LoVo (cell line): ENCODE measurements around the gene KNDC1.

ENCODE experiments used
- DNase-seq: peaks from one replicate; pipeline ENCODE4 v3.0.0-alpha.2; 2016; ENCODE audit warnings: low spot score

The KNDC1 gene

DNA sequence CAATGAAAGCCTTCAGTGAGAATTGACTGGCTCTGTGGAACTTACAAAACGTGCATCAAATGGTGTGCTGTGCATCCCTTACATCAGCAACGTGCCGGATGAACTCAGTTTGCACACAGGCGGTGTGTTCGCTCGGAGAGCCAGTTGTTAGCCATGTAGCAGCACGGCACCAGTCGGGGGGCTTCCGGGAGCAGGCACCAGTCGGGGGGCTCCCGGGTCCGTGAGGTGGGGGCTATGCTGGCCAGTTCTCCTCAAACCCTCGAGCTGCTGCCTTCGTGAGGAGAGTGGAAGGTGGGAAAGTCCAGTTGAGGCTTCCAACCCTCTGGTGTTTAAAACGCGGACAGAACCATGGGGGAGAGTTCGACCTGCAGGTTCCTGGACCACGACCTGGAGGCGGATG, 35.1 kb downstream of the KNDC1 start:
- no peak for DNase-seq

DNA sequence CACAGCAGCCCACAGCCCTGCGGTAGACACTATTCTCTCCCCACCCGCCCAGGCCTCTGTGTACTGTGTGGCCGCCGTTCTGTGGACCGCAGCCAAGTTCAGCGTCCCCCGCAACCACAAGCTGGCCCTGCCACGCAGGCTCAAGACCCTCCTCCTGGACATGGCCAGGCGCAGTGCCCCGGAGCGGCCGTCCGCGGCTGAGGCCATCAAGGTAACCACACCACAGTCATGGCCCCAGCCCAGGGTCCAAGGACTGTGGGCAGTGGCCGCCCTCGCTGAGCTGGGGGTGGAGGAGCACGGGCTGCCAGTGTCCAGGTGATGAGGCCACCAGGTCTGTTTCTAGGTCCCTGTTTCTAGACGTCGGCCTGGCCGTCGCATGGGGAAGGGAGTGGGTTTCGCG, 35.6 kb downstream of the KNDC1 start:
- DNase-seq: no peak

DNA sequence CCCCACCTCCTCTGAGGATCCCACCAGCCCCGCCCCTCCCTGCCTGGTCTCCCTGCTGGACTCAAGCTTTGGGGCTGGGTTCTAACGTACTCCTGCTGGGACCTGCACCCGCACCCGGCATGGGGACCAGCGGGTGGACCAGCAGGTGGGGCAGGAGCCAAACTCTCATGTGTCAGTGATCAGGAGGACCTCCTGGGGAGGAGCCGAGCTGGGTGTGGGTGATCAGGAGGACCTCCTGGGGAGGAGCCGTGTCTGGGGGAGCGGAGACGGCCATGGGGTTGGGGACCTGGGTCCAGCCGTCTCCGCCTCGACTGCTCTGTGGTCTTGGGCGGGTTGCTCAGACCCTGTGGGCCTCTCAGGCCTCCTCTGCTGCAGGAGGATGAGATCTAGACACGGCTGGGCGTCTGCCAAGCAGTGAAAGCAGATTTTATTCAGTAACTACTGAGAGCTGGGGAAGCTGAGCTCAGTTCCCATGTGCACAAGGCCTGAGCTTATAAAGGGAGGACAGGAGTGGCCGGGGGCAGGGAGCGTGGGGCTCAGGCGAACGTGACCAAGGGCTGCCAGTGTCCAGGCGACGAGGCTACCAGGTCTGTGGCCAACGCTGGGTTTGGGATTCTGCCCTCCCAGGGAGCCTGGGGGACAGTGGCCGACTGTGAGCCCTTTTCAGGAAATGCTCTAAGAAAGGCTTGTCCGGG, 36.3 kb downstream of the KNDC1 start:
- DNase-seq: no peak

DNA sequence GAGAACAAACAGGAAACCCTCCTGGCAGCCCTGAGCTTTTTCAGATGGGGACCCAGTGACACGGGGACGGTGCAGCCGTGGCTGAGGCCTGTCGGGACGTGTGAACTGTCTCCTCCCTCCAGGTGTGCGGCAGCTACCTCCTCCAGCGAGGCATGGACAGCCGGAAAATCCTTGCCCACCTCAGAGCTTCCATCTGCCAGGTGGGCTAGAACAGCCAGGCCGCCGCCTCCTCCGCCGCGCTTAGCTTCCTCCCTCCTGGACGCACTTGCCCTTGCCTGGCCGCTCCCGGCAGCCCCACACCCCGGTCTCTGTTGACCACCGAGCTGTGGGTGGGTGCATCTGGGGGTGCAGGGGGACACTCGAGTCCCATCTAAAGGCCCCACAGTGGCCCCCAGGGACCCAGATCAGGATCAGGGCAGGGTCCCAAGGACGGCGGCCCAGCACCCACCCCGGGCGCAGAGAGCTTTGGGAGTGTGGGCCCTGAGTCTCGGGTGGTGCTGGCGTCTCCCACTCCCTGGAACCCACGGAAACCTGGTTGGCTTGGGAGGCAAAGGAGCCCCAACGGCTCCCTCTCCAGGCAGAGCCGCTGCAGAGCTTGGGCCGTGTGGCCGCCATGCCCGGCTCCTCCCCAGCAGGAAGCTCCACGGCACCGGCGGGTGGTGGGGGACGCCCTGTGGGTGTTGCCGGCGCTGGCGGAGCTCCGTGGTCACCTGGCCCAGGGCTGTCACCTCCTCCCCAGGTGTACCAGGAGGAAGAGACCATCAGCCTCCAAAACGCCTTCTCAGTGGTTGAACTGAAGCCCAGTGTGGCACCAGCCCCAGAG, 37.1 kb downstream of the KNDC1 start:
- no peak for DNase-seq

DNA sequence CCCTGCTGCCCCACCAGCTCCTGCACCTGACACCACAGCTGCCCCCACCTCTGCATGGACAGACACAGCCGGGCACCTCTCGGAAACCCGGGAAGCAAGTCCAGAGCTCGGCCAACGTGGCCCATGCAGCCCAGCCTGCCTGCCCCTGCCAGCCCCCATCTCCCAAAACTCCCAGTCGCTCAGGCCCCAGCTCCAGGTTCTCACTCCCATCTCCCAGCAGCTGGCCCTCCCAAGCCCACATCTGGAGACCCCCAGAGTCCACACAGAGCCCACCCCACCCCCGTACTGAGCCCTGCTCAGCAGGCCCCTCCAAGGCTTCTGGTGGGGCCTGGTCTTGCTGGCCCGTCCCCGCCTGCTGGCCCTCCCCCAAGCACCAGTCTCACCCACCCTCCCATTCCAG, 37.8 kb downstream of the KNDC1 start:
- no peak for DNase-seq

DNA sequence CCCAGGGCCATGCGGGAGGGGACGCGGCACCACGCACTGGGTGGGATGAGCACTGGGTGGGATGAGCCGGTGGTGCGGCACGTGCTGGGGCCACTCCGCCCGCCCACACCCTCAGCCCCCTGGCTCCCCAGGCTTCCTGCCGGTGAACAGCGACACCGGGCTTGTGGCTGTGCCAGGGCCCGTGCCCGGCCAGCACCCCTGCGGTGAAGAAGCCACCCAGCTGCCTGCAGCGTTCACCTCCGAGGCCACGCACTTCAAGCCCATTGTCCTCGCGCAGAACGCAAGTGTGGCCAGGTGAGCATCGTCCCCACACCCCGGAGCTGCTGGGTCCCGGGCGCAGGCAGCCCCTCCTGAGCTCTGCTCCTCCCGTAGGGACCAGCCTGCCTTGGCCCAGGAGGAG, 38.2 kb downstream of the KNDC1 start:
- DNase-seq: no peak

DNA sequence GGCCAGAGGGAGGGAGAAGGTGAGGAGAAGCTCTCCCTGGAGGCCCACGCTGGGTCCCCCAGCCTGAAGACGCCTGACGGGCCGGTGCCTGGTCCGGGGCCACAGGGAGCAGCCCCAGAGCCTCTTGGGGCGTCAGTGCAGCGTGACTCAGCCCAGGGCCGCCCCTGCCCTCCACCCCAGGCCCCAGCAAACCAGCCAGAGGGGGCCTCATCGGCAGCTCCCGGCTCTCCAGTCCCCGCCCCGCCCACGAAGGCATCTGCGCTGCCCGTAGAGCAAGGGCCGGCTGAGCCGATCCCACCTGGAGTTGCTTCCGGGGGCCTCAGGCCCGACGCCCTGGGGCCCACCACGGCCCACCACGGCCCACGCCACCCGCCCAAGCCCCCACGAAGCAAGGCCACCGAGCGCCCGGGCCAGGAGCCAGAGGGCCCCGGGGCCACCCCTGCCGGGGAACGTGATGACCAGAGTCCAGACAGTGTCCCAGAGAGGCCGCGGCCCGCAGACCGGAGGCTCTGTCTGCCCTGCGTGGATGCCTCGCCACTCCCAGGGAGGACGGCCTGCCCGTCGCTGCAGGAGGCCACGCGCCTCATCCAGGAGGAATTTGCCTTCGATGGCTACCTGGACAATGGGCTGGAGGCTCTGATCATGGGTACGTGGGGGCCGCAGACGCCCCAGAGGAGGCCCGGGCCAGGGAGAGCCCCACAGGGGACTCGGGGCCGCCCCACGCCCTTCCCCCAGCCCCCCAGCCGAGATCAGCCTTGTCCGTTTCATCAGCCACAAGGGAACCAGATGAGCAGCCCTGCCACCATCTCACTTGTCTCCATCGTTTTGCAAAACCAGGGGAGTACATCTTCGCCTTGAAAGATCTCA, 38.8 kb downstream of the KNDC1 start:
- no peak for DNase-seq

DNA sequence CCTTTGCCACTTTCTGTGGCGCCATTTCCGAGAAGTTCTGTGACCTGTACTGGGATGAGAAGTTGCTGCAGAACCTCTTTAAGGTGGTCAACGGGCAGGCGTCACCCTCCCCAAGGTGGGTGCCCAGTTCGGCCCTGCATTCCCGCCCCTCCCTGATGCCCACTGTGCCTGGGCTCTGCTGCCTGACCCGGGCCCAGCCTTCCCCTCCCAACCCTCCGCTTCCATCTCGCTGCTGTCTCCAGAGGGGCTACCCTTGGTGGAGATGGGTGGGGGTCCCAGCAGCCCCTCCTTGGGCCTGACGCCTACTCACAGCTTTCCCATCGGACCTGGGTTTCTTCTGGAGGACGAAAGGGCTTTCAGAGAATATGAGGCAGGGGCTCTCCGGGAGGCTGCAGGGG, 39.5 kb downstream of the KNDC1 start:
- DNase-seq: no peak

DNA sequence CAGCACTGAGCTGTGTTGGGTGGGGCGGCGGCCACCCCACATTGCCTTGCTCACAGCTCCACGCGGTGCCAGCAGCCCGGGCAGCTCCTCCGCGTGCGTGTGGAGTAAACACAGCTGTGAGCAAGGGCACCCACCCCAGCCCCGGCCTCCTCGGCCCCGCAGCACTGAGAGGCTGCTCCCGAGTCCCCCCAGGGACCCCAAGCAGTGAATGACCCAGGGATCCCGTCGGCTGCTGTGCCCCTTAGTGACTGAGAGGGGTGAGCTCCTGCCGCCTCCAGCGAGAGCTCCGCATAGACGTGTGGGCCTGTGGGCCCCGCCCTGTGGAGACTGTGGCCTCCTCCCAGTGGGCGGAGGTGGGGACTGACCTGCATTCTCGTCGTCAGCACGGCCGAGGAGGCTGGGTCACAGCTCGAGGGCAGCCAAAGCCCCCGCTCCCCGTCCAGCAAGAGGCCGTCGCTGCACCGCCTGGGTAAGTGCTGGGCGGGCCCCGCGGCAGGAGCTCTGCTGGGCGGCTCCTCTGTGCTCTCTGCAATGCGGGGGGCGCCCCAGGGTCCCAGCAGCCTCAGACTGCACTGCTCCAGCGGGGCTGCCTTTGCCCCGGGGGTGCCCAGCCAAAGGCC, 40.1 kb downstream of the KNDC1 start:
- DNase-seq: no peak

DNA sequence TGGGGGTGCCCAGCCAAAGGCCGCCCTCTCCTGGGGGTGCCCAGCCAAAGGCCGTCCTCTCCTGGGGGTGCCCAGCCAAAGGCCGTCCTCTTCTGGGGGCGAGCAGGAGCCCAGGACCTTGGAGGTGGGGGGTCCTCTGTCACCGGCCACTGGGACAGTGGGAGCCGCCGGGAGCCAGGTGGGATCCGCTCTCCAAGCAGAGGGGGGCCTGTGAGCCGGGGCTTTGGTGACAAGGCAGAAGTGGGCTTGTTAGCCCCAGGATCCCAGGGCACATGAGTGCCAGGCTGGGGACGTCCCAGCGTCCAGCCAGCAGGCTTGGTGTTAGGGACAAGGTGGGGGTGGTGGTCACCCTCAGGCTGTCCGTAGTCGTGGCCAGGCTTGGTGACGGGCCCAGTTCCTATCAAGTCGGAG, 40.6 kb downstream of the KNDC1 start:
- no peak for DNase-seq

DNA sequence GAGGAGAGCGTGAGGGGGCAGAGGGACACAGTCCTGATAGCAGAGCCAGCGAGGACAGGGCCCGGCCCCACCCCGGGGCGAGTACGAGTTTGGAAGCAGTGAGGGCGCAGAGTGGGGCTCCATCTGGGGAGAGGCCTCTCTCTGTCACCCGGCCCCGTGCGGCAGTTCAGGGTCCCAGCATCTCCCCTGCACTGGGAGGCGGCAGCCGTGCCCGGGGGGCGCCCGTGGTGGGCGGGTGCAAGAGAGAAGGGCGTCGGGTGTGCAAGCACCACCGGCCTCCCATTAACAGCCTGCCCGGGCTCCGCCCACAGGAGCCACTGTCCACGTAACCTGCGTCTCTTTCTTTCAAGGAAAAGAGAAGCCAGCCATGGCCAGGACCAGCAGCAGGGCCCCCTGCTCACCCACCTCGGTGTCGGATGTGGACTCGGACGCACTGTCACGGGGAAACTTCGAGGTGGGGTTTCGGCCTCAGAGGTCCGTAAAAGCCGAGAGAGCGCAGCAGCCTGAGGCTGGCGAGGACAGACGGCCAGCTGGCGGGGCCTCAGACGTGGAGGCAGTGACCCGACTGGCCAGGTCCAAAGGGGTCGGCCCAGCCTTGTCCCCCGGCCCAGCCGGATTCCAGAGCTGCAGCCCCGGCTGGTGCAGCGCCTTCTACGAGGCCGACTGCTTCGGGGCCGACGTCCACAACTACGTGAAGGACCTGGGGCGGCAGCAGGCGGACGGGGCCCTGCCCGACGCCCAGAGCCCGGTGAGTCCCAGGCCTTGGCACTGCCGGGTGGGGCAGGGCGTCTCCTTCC, 41.3 kb downstream of the KNDC1 start:
- DNase-seq: no peak

DNA sequence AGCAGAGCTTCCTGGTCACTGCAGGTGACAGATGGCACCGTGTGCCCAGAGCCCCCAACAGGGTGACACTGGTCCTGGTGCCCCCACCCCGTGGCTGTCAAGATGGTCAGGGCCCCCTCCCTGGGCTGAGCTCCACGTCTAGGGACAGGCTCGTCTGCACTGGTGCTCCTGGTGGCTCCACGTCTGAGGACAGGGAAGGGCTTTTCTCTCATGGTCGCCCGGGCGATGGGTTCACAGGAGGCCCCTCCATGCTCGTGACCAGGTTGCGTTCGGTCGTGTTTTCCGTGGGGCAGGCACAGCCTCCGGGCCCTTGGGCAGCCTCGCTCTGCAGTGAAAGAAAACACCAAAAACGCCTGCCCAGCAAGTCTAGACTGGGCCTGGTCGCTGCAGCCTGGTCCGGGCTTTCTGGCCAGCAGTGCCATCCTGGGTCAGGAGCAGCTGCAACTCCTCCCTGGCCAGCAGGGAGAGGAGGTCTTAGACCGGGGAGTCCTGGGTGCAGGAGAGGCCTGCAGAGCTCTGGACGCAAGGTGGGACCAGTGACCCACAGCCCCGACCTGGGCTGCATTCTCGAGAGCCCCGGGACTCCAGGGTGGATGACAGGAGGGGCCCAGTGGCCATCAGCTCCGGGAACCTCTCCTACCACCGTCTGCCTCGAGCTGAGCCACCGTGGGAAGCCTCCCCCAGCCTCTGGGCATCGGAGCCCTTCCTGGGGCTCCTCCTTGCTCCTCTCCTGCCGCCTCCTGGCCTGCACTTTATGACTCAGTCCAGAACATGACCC, 42.1 kb downstream of the KNDC1 start:
- DNase-seq: no peak

DNA sequence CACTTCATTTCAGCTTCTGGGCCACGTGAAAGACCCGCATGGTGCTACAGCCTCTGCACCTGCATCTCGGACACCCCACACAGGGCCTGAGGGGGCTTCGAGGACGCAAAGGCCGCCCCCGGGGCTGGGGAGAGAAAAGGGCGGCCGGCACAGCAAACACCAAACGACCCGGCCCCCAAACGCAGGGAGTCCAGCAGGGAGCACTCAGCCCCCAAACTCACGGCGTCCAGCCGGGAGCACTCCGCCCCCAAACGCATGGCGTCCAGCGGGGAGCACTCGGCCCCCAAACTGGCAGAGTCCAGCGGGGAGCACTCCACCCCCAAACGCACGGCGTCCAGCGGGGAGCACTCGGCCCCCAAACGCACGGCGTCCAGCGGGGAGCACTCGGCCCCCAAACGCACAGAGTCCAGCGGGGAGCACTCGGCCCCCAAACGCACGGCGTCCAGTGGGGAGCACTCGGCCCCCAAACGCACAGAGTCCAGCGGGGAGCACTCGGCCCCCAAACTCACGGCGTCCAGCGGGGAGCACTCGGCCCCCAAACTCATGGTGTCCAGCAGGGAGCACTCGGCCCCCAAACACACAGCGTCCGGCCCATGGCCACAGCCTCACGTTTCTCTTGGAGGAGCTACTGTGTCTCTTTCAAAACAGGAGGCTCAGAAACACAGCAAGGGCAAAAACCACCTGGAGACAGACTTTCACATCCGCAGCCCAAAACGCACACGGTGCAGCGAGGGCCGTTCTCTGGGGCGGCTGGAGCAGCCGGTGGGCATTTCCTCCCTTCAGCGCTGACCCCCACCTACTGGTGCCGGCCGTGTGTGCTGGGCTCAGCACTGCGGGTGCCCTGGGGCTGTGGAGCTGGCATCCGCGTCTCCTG, 43.0 kb downstream of the KNDC1 start:
- no peak for DNase-seq

DNA sequence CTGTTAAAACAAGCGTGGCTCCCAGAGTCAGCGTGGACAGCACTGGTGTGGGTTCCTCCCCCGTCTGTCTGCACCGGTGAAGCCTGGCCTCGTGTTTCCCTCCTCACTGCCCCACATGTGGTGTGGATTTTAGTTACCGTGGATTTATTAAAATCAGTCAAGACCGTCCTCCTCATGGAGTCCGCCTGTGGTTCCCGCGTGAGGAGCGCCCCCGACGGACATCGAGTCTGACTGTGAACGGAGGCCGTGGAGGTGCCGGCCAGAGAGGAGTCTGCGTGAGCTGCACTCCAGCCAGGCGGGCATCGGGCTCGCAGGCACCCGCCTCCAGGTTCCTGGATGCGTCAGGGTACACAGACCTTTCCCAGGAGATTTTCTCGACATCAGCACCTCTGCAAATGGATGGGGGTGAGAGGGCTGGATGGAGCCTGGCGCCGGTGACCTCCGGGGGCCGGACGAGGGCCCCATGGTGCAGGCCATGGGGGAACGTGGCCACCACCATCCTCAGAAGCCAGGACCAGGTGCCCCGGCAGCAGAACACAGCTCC, 43.7 kb downstream of the KNDC1 start:
- no peak for DNase-seq

DNA sequence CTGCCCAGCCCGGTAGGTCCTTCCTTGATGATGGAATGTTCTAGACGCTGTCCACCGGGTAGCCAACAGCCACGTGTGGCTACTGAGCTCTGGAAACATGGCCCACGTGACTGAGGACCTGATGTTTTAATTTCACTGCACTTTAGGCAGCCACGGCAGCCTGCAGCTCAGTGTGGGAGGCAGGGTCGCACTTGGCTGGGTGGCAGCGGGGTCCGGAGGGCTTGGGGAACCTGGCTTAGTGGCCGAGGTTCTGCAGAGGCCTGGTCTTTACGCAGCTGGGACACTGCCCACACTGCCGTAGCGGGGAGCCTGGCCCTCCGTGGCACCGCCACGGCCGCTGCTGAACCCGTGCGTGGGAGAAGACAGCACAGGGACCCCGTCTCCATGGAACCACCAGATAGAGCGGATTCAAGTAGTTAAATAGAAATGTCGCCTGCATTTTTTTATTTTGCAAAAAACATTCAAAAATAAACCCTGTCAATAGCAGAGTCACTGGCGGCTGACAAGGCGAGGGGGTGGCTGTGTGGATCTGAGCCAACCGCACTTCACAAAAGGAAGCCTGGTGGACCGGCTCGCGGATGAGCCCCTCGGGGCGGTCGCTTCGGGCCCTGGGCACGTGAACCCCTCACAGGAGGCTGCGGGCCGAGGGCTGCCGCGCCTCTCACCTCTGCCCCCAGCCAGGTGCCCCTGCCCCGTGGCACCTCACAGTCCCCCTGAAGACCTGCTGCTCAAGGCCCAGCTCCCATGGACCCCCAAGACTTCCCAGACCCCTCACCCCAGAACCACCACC, 44.4 kb downstream of the KNDC1 start:
- DNase-seq: no peak

DNA sequence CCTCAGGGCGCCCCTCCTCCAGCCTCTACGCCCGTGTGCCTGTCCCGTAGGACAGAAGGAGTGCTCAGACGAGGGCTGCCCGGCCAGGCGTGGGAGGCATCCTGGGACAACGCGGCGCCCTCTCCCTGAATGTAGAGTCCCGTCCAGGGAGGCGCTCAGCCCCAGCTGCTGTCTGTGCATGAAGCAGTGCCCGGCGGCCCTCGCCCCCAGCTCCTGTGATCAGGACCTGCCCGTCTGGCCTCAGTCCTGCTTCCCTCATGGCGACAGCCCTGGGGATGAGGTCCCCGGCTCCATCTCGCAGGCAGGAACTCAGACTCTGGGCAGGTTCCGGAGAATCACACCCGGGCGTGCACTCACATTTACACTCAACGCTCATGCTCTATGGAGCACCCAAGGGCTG, 45.1 kb downstream of the KNDC1 start:
- DNase-seq: no peak

DNA sequence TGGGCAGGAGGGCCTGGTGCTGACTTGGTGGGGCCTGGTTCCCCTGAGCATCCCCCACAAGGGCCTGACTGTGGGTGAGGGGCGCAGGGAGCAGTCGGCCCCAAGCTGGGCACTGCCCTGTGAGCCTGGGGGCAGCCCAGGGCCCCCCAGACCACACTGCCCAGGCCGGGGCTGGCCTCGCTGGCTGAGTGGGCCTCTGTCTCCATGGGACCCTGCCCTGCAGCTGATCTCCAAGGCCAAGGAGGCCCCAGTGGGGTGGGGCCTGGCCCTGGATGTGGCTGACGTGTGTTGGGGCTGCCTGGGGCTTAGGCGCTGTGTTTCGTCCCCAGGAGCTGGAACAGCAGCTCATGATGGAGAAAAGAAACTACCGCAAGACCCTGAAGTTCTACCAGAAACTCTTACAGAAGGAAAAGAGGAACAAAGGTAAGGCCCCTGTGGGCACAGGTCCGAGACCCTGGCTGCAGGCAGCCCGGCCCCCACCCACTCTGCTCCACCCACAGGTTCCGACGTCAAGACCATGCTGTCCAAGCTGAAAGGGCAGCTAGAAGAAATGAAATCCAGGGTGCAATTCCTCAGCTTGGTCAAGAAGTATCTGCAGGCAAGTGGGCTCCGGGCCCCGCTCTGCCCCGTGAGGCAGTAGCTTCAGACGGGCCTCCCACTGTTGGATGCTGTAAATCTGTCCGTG, 46.5 kb downstream of the KNDC1 start:
- DNase-seq: no peak

DNA sequence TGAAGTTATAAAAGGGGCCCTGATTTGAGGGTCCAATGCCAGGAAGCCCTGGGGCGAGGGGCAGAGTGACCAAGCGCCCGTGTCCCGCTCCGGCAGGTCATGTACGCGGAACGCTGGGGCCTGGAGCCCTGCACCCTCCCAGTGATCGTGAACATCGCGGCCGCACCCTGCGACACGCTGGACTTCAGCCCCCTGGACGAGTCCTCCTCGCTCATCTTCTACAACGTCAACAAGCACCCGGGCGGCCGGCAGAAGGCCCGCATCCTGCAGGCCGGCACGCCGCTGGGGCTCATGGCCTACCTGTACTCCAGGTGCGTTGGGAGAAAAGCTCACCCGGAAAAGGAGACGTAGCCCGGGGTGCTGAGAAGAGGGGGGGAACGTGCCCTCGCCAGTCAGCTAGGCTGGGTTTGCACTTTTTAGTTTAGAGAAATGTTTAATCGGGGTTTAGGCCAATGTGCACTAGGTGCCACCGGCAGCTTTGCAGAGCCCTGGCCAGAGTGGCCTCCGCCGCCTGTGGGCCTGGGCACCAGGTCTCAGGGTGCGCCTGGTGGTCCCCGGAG, 47.1 kb downstream of the KNDC1 start:
- no peak for DNase-seq
